Fibroblast of villous mesenchyme (primary cell): ENCODE results near the gene GIPC3. TPM values are rescaled to one million over a fixed set of nuclear protein-coding genes. Genes with fewer than 3 reads are reported as not detected.

Experiments
- DNase-seq: peaks from one replicate; pipeline ENCODE4 v3.0.0-alpha.2; 2010; ENCODE audit warnings: low read depth
- H3K4me3 ChIP-seq: 2 replicates; pipeline ENCODE4 v1.5.1; 2011; ENCODE audit warnings: low read depth, mild to moderate bottlenecking, low read length
- total RNA-seq: library from RNA; depleted of rRNA; stranded (reverse); fragments of >200 nt; gene quantifications from 2 replicates; pipeline ENCODE4 v1.2.3, GENCODE V29; 2012
- TF ChIP-seq, protein P1 (sequence below): IDR thresholded peaks from 2 replicates; pipeline ENCODE4 v1.5.1; 2012; ENCODE audit warnings: low read depth, mild to moderate bottlenecking, low read length; ENCODE audit not compliant: insufficient read depth

Gene GIPC3
- total RNA-seq, 1 donor = 0.43 TPM

DNA sequence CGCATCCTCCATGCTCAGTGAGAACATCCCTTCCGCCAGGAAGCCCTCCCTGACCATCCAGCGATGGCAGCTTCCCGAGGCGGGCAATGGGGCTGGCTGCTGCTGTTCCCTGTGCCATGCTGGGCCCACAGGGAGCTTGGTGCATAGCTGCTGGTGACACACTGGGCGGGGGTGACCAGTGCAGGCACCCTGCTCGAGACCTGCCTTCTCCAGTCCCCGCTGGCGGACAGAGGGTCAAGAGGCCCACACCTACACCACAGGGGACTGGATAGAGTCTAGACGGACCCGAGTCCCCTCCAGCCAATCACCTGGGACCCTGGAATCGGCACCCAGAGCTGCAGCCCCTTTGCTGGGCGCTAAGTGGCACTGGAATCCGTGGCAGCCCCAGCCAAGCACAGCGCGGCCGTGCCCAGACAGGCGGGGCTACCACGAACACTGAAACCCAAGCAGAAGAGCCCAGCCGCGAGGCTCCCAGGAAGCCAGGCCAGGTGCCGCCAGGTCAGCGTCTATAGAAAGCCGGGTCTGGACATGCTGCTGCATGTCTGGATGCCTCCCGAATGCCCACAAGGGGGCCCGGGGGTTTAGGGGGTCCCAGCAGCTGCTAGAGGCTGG is 30.4 kb downstream of the GIPC3 start:
- no peak for DNase-seq
- TF ChIP-seq, protein P1, sequence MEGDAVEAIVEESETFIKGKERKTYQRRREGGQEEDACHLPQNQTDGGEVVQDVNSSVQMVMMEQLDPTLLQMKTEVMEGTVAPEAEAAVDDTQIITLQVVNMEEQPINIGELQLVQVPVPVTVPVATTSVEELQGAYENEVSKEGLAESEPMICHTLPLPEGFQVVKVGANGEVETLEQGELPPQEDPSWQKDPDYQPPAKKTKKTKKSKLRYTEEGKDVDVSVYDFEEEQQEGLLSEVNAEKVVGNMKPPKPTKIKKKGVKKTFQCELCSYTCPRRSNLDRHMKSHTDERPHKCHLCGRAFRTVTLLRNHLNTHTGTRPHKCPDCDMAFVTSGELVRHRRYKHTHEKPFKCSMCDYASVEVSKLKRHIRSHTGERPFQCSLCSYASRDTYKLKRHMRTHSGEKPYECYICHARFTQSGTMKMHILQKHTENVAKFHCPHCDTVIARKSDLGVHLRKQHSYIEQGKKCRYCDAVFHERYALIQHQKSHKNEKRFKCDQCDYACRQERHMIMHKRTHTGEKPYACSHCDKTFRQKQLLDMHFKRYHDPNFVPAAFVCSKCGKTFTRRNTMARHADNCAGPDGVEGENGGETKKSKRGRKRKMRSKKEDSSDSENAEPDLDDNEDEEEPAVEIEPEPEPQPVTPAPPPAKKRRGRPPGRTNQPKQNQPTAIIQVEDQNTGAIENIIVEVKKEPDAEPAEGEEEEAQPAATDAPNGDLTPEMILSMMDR = no peak
- H3K4me3 ChIP-seq = no peak overlapping the region

DNA sequence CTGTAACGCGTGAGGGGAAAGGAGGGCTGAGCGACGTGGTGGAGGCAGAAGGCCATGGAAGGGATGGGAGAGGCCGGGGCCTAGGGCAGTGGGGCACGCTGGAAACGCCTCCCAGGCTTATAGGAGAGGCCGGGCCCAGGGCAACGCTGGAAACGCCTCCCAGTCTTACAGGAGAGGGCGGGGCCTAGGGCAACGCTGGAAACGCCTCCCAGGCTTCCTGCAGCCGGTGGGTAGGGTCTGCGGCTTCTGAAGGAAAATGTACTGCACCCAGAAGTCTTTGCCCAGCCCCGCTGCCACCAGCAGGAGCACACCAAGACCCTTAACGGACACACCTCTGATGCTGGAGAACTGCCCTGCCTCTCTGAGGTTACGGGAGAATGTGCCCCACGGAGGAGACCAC is 32.2 kb downstream of the GIPC3 start:
- no peak overlapping the region for H3K4me3 ChIP-seq
- DNase-seq = no peak
- TF ChIP-seq, protein P1 = no peak

DNA sequence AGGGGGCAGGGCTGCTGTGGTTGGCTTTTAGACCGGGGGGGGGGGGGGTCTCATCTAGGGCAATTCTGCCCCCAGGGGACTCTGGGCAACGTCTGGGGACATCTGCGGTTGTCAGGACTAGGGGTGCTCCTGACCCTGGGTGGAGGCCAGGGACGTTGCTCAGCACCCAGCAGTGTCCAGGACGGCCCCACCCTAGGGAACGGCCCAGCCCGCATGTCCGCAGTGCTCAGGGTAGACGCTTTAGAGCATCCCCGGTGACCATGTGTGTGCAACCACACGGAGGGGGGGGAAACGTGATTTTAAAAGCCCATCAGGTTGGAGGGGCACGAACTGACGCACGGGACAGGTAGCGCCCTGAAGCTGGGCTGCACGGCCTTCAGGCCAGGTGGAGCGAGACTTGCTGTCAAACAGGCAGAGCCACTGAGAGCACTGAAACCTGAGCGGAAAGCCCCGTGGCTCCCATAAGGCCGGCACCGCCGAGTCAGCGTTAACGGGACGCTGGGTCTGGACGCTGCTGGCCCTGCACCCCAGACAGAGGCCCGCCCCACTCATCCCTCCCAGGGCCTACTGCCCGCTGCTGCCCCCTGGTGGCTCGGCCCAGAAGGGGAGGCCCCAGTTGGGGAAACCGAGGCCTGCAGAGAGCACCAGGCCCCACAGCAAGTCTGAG is 33.0 kb downstream of the GIPC3 start:
- no peak overlapping the region for H3K4me3 ChIP-seq
- TF ChIP-seq, protein P1 = peak; percentile 97
- peak; percentile 56 for DNase-seq

DNA sequence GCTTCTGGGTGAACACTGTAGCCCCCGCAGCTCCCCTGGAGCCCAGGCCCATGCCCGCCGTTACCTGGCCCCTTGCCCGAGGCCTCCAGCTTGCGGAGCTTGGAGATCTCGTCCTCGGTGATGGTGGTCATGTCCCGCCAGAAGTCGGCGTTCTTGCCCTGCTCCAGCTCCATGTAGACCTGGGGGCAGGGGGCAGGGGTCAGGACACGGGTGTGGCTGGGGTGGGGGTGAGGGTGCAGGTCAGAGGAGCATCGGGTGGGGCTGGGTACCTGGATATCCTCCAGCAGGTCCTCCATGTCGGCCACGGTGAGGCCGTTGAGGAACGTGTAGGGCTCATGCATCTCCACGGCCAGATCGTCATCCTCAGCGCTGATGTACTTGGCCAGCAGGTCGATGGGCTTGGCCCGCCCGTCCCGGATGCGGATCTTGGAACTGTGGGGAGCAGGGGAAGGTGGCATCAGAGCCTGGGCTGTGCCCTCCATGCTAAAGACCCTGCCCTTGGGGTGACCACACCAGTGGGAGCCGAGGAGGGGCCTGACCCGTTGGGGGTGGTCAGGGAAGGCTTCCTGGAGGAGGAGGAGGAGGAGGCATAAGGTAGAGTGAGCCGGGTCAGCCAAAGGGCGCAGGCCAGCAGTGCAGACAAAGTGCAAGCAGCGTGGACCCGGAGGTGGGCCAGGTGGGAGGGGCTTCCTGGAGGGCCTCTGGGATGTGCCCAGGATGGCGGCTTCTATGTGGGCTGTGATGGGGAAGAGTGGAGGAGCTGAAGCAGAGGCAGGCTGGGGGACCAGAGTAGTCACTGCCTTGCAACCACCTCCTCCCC is 33.7 kb downstream of the GIPC3 start:
- TF ChIP-seq, protein P1 = no peak
- H3K4me3 ChIP-seq = no peak overlapping the region
- no peak for DNase-seq

DNA sequence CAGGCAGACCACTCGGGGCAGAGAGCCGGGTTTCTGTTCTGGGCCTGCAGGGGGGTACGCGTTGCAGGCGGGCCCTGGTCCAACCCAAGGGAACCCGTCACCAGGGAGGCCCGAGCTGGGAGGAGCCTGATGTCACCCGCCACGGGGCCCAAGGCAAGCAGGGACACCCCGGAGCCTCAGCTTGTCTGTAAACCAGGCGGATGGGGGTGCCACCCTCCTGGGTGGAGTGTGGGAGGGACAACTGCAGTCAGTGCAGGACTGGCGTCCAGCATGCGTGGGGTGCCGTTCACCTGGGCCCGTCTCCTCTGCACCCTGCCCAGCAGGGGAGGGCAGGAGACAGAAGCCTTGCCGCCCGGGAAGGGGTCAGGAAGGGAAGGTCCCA is 34.3 kb downstream of the GIPC3 start:
- no peak overlapping the region for H3K4me3 ChIP-seq
- TF ChIP-seq, protein P1 = no peak
- DNase-seq = no peak

DNA sequence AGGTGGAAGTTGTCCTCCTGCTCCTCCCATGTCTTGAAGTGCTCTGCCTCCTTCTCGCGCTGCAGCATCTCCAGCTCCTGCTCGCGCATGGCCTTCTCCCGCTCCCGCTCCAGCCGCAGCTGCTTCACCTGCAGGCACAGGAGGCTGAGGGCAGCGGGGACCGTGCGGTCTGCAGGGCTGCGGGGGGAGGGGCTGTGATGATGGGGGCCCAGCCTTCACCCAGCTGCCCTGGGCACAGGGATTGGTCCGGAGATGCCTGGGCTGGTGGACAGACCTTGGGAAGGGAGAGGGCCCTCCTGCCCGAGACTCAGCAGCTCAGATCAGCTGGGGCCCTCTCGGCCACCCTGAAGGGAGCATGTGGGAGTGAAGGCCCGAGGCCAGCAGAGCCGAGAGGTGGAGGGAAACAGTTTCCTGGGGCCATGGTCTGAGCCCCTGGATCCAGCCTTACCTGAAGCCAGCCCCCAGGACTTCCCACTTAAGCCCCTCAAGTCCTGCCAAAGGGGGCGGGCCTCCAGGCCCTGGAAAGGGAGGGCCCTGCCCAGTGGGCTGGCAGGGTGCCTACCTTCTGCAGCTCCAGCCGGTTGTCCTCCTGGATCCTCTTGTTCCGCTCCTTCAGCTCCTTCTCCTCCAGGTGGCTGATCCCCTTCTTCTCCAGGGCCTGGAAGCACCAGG is 35.0 kb downstream of the GIPC3 start:
- TF ChIP-seq, protein P1 = no peak
- no peak overlapping the region for H3K4me3 ChIP-seq
- DNase-seq = no peak
